GM19099 (cell line): Measurements from ENCODE around the gene MTFR1L.

Experiments
- POLR2A ChIP-seq: IDR thresholded peaks from 3 replicates; pipeline ENCODE4 v1.6.1; 2011; ENCODE audit warnings: low read depth; ENCODE audit not compliant: insufficient read length; ENCODE audit errors: extremely low read depth

MTFR1L gene

DNA sequence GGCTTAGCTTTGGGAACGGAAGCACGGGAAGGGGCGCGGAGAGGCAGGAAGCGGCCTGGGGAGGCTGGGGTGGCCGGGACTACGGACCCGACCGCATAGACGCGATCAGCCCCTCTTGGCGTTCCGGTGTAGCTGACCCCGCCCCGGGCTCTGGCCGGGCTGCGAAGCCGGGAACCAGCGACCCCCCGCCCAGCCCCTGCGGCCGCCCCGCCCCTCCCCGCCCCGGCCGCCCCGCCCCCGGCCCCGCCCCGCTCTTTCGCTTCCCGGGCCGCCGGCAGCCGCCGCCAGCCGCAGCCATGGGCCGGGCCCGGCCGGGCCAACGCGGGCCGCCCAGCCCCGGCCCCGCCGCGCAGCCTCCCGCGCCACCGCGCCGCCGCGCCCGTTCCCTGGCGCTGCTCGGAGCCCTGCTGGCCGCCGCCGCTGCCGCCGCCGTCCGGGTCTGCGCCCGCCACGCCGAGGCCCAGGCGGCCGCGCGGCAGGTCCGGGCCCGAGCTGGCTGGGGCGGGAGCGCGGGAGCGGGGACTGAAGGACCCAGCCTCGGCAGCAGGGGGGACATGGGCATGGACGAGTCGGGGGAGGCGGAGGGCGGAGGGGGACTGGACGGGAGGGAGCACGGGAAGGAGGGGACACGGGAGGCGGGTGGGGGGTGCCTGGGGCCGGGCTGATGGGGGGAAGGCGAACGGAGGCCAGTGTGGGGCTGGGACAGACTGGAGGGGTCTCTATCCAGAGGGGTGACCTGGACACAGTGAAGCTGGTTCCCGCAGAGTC lies 19.6 kb upstream of the MTFR1L start, which contains the start of gene SELENON:
SELENON (plus strand) TSS at position 259 of the 768 bp plus-strand sequence; CDS start at position 297, 38 bp downstream.
- no peak for TF ChIP-seq POLR2A

DNA sequence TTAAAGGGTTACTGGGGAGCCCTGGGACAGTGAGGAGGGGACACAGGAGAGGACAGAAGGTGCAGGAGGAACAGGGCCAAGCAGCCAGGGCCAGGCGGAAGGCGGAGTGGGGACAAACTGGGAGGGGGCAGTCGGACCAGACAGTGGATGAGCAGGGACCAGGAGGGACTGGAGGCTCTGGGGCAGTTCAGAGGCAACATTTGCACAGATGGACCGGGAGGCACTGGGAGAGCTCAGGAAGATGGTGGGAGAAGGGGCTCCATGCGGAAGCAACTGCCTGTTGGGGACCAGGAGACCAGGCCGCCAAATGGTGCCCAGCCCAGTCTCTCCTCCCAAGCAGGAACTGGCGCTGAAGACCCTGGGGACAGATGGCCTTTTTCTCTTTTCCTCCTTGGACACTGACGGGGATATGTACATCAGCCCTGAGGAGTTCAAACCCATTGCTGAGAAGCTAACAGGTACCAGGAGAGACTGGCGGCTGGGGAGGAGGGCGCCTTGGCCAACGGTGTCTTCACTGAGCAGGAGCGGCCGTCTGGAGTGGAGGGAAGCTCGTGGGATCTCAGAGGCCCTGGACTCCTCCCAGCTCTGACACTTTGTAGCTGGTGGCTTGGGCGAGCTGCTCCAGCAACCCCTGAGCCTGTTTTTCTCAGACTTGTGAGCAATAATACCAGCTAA lies 18.9 kb upstream of the MTFR1L start:
- no peak for TF ChIP-seq POLR2A

GRCh38 chr1:25802915-25803314 lies 16.8 kb upstream of the MTFR1L start:
- no peak for TF ChIP-seq POLR2A

- no peak for TF ChIP-seq POLR2A
Measured at GRCh38 chr1:25803368-25803767, 16.4 kb upstream of the MTFR1L start.

DNA sequence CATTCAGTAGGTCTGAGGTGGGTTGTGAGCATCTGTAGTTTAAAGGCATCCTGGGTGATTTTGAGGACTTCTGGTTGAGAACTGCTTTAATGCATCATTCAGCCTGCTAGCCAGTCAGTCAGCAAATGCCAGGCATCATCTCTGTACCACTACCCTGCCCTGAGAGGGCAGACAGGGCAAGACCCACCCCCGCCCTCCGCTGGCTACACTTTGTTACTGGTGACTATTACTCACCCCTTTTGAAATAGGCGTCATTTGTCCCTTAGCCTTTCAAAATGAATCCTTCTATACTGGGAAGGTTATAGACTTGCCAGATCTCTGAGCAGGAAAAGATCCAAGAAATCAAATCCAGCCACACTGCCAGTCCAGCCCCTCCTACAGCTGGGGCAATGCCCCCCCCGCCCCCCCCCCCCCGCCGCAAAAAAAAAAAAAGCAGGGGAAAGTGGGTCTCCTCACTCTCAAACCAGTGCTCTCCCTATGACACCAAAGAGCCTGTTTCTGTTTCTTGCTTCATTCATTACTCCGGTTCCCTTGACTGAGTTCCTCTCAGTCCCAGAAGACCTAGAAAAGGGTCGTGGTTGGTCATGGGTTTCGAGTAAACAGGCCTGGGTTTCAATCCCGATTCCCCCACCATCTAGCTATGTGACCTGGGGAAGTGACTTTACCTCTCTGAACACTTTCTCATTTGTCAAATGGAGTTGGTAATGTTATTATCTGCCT lies 15.3 kb upstream of the MTFR1L start:
- TF ChIP-seq POLR2A, result no peak

GRCh38 chr1:25804964-25805862 lies 14.5 kb upstream of the MTFR1L start:
- TF ChIP-seq POLR2A, result no peak

- TF ChIP-seq POLR2A, result no peak
Measured at GRCh38 chr1:25805863-25806225, 13.9 kb upstream of the MTFR1L start.

DNA sequence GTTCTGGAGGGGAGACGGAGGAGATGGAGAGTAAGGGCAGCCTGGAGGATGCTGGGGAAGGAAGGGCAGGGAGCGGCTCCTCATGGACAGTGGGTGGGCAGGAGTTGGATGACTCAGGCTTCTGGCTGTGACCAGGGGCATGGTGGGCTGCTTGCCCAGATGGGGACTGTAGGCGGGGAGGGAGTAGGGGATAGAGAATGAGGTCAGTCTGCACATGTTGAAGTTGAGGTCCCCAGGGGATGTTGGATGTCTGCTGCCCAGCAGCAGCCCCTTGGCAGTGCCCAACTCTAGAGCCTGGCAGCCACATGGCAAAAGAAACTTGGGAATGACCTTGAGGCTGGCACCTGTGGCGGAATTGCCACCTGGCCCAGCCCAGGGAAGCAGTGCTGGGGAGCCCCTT lies 13.3 kb upstream of the MTFR1L start:
- TF ChIP-seq POLR2A, result no peak

DNA sequence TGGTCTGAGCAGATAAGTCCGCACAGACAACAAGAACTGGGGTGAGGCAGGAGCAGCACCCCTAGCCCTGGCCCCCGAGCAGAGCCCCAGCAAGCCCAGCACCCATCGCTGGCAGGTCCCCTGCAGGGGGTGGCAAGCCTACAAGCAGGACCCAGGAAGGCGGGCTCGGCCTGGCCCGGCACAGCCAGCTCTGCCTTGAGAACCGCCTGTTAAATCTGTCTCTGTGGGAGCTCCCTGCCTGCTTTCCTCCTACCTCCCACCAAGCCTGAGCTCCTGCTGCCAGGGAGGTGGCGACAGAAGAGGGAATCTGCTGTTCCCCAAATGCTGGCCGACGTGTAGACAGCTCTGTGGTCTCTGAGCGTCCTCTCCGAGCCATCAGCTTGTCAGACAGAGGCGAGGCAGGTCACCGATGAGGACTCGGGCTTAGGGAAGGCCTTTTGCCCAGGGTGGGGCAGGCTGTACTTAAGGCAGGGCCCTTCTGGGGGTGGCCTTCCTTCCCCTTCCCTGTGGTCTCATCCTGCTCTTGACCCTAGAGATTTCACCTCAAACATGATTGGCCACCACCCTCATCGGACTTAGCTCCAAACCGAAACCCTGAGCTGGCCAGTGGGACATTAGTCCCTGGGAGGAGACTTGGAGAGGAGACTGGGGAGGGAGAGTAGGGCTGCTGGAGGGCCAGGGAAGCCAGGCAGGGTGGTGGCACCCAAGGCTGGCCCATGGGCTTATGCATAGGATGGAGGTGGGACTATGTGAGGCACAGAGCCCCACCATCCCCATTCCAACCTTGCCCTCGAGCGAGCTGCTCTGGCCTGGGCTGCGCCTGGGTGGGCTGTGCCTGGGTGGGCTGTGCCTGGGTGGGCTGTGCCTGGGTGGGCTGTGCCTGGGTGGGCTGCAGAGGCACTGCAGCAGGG lies 12.0 kb upstream of the MTFR1L start:
- TF ChIP-seq POLR2A, result no peak

DNA sequence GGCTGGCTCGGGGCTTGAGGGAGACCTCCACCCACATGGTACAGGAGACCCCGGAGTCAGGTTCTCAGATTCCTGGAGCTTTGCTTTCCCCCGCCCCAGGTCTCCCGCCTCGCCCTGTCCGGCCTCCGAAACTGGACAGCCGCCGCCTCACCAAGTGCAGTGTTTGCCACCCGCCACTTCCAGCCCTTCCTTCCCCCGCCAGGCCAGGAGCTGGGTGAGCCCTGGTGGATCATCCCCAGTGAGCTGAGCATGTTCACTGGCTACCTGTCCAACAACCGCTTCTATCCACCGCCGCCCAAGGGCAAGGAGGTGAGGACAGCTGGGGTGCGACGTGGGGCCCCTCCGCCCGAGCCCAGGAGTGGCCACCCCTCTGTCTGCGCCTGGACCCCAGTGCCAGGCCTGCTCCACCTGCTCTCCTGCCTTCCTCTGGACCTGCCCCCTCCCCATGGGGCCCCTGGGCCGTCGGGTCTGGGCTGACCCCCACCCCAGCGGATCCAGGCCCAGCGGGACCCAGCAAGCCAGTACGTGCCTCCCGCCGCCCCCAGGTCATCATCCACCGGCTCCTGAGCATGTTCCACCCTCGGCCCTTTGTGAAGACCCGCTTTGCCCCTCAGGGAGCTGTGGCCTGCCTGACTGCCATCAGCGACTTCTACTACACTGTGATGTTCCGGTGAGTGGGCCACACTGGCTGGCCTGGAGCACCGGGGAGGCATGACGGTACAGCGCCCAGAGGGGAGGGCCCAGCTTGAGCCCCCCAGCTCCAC lies 11.1 kb upstream of the MTFR1L start:
- no peak for TF ChIP-seq POLR2A

- no peak for TF ChIP-seq POLR2A
Measured at GRCh38 chr1:25809283-25809926, 10.3 kb upstream of the MTFR1L start.

- TF ChIP-seq POLR2A, result no peak
Measured at GRCh38 chr1:25809929-25810328, 9.8 kb upstream of the MTFR1L start.
